Suprapubic skin (tissue), 3 donors: Measurements from ENCODE around the gene DUS1L.

Source experiments
- POLR2AphosphoS5 ChIP-seq, 3 donors: sonication (generic); formaldehyde crosslinking; IDR thresholded peaks; one replicate each; pipeline ENCODE4 v1.6.1; 2017; ENCODE audit warnings: antibody characterized with exemption in 3 of 3
- TF ChIP-seq, protein P1 (sequence below), 2 donors: fragments of 200-600 bp in 1 of 2; fragments of 450-650 bp in 1 of 2; sonication (generic) in 1 of 2; IDR thresholded peaks; one replicate each; pipeline ENCODE4 v1.5.1; 2016 to 2019; ENCODE audit warnings: antibody characterized with exemption in 2 of 2, mild to moderate bottlenecking in 1 of 2, moderate library complexity in 1 of 2

DNA sequence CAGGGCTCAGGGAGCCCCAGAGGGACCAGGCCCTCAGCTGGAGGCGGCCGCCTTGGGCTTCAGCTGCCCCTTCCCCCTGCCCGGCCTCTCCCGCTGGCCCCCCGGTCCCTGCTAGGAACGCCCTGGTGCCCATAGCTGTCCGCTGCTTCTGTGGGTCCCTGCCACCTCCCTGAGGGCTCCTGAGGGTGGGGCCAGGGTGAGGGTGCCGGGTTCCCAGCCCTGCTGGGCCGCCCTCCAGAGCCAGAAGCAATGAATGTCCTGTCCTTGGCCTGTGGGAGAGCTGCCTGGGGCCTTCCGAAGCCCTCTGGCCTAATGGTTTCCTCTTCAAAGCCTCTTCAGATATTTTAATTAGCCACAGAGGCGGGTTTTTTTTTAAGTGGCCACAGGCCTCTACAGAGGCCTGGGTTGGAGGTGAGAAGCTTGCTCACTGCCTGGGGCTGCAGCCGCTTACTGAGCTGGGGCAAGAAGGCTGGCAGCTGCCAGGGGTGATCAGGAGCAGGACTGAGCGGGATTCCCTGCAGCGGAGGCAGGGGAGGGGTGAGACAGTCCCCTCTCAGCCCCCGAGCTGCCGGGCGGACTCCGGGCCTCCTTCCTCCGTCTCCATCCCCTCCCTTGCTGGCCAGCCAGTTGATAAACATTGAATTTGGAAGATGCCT is 52.8 kb downstream of the DUS1L start:
- TF ChIP-seq, protein P1, sequence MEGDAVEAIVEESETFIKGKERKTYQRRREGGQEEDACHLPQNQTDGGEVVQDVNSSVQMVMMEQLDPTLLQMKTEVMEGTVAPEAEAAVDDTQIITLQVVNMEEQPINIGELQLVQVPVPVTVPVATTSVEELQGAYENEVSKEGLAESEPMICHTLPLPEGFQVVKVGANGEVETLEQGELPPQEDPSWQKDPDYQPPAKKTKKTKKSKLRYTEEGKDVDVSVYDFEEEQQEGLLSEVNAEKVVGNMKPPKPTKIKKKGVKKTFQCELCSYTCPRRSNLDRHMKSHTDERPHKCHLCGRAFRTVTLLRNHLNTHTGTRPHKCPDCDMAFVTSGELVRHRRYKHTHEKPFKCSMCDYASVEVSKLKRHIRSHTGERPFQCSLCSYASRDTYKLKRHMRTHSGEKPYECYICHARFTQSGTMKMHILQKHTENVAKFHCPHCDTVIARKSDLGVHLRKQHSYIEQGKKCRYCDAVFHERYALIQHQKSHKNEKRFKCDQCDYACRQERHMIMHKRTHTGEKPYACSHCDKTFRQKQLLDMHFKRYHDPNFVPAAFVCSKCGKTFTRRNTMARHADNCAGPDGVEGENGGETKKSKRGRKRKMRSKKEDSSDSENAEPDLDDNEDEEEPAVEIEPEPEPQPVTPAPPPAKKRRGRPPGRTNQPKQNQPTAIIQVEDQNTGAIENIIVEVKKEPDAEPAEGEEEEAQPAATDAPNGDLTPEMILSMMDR (IDR thresholded peaks at IDR 0.05) = no peak
- TF ChIP-seq POLR2AphosphoS5 (IDR thresholded peaks at IDR 0.05) = no peak
